Small intestine (tissue), 7 donors: ENCODE measurements around the gene SENP6. TPM values are rescaled to one million over a fixed set of nuclear protein-coding genes. Genes with fewer than 3 reads are reported as not detected.
"Not testable (repeated sequence)": the region's sequence is repeated elsewhere in the genome, so short reads cannot be mapped to it uniquely, and the experiment has no call there.

ENCODE experiments used
- DNase-seq, 2 donors: peaks; one replicate each; pipeline versions ENCODE4 v3.0.0 to v3.0.0-alpha.2; 2013
- FAIRE-seq: peaks from 2 replicates; lab custom pipeline; 2012; peaks lifted over from hg19 to GRCh38; lab: Jason Lieb, UNC
- H3K27ac ChIP-seq, 3 donors: one replicate each; pipeline ENCODE4 v1.5.1; 2013; ENCODE audit warnings: low read length in 2 of 3, mild to moderate bottlenecking in 2 of 3, control low read depth in 1 of 3, inconsistent platforms in 1 of 3, low read depth in 1 of 3, moderate library complexity in 1 of 3
- H3K27me3 ChIP-seq, 3 donors: one replicate each; pipeline ENCODE4 v1.6.1; 2013; ENCODE audit warnings: low read length in 3 of 3, inconsistent platforms in 1 of 3; ENCODE audit not compliant: control insufficient read depth in 3 of 3, insufficient read depth in 3 of 3
- H3K36me3 ChIP-seq, 3 donors: one replicate each; pipeline ENCODE4 v1.6.1; 2013; ENCODE audit warnings: low read length in 3 of 3, inconsistent platforms in 1 of 3, low read depth in 1 of 3, mild to moderate bottlenecking in 1 of 3, moderate library complexity in 1 of 3; ENCODE audit not compliant: control insufficient read depth in 3 of 3, insufficient read depth in 2 of 3
- H3K4me1 ChIP-seq, 3 donors: one replicate each; pipeline ENCODE4 v1.6.1; 2013; ENCODE audit warnings: low read length in 2 of 3, inconsistent platforms in 1 of 3, low read depth in 1 of 3, mild to moderate bottlenecking in 1 of 3, moderate library complexity in 1 of 3; ENCODE audit not compliant: control insufficient read depth in 3 of 3, insufficient read depth in 2 of 3
- H3K4me3 ChIP-seq, 3 donors: one replicate each; pipeline ENCODE4 v1.5.1; 2013; ENCODE audit warnings: low read length in 3 of 3, control low read depth in 1 of 3, inconsistent platforms in 1 of 3, low read depth in 1 of 3, mild to moderate bottlenecking in 1 of 3, moderate library complexity in 1 of 3
- H3K9me3 ChIP-seq, 2 donors: one replicate each; pipeline ENCODE4 v1.6.1; 2013; ENCODE audit warnings: low read depth in 1 of 2, low read length in 1 of 2; ENCODE audit not compliant: control insufficient read depth in 2 of 2, insufficient read depth in 1 of 2
- WGBS, 3 donors: extraction: QIAGEN DNeasy Blood & Tissue Kit; methylation state at CpG; one replicate each; pipeline ENCODE4 v1.1.7; 2013; 5-methylcytosine and 5-hydroxymethylcytosine counted together
- polyA plus RNA-seq, 4 donors: library from polyadenylated mRNA; stranded (reverse) in 3 of 4; unstranded in 1 of 4; fragments of 200-250 nt in 3 of 4; fragments of 120-200 nt in 1 of 4; gene quantifications; one replicate each; pipeline versions ENCODE4 v1.2.1 to v1.2.3, GENCODE V29; 2013
- donor health status: healthy with polysubstance abuse.
- donor health status: control.
- donor health status: control.
- donor health status: Bipolar disorder and iron deficiency.
- donor health status: healthy.

Gene SENP6
- polyA plus RNA-seq, 4 donors, result 25.3 to 87.2 (median 27.4) TPM

DNA sequence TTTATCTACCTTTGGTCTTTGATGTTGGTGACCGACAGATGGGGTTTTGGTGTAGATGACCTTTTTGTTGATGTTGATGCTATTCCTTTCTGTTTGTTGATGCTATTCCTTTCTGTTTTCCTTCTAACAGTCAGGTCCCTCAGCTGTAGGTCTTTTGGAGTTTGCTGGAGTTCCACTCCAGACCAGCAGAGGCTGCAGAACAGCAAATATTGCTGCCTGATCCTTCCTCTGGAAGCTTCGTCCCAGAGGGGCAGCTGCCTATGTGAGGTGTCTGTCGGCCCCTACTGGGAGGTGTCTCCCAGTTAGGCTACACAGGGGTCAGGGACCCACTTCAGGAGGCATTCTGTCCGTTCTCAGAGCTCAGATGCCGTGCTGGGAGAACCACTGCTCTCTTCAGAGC, 85.9 kb downstream of the SENP6 start:
- not testable (repeated sequence) for H3K9me3 ChIP-seq, H3K27me3 ChIP-seq, DNase-seq, H3K4me1 ChIP-seq, H3K4me3 ChIP-seq, H3K27ac ChIP-seq, FAIRE-seq
- H3K36me3 ChIP-seq, result peaks cover 0 to 20% (median 5%) of the 10 kb centered on the region in 3 donors
- 93 to 100% (median 99%) methylated on average over 5 of the region's 5 CpGs for WGBS, 3 donors

DNA sequence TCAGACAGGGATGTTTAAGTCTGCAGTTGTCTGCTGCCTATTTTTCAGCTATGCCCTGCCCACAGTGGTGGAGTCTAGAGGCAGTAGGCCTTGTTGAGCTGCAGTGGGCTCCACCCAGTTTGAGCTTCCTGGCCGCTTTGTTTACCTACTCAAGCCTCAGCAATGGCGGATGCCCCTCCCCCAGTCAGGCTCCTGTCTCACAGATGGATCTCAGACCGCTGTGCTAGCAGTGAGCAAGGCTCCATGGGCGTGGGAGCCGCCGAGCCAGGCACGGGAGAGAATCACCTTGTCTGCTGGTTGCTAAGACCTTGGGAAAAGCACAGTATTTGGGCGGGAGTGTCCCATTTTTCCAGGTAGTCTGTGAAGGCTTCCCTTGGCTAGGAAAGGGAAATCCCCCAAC, 86.3 kb downstream of the SENP6 start:
- not testable (repeated sequence) for DNase-seq, H3K27me3 ChIP-seq, H3K27ac ChIP-seq, H3K4me3 ChIP-seq, FAIRE-seq, H3K9me3 ChIP-seq, H3K4me1 ChIP-seq
- WGBS, 3 donors, result 91 to 94% (median 94%) methylated on average over 8 of the region's 8 CpGs
- H3K36me3 ChIP-seq, result peaks cover 0 to 24% (median 5%) of the 10 kb centered on the region in 3 donors

DNA sequence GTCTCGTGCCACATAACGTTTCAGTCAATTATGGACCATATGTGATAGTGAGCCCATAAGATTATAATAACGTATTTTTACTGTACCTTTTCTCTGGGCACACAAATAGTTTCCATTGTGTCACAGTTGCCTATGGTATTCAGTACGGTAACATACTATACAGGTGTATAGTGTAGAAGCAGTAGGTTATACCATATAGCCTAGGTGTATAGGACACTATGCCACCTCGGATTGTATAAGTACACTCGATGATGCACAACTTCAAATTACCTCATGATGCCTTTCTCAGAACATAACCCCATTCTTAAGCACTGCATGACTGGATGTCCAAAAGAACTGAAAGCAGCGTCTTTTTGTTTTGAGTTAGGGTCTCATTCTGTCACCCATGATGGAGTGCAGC, 87.9 kb downstream of the SENP6 start:
- no peak overlapping the region for H3K4me3 ChIP-seq
- no peaks in the 10 kb centered on the region for H3K27me3 ChIP-seq
- 83 to 93% (median 88%) methylated on average over 7 of the region's 7 CpGs for WGBS, 3 donors
- FAIRE-seq (no peak), DNase-seq (no peak)
- H3K9me3 ChIP-seq, result no peaks in the 10 kb centered on the region
- no peak overlapping the region for H3K27ac ChIP-seq
- H3K36me3 ChIP-seq, result peaks cover 0 to 30% (median 5%) of the 10 kb centered on the region in 3 donors
- H3K4me1 ChIP-seq, result no peaks in the 10 kb centered on the region

DNA sequence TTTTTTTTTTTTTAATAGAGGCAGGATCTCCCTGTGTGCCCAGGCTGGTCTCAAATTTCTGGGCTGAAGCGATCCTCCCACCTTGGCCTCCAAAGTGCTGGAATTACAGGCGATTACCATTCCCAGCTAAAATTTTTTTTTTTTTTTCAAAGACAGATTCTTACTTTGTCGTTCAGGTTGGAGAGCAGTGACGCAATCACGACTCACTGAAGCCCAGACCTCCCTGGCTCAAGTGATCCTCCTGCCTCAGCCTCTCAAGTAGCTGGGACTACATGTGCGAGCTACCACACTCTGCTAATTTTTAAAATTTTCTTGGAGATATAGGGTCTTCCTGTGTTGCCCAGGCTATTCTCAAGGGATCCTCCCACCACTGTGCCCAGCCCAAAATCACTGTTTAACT, 89.3 kb downstream of the SENP6 start:
- Histone ChIP-seq H3K4me3 (no peak overlapping the region), H3K27ac (no peak overlapping the region), H3K36me3 (peaks cover 0 to 33% (median 5%) of the 10 kb centered on the region in 3 donors), H3K9me3 (no peaks in the 10 kb centered on the region), H3K4me1 (no peaks in the 10 kb centered on the region), H3K27me3 (no peaks in the 10 kb centered on the region)
- 94 to 97% (median 96%) methylated on average over 6 of the region's 6 CpGs for WGBS, 3 donors
- DNase-seq, result no peak
- FAIRE-seq, result no peak

DNA sequence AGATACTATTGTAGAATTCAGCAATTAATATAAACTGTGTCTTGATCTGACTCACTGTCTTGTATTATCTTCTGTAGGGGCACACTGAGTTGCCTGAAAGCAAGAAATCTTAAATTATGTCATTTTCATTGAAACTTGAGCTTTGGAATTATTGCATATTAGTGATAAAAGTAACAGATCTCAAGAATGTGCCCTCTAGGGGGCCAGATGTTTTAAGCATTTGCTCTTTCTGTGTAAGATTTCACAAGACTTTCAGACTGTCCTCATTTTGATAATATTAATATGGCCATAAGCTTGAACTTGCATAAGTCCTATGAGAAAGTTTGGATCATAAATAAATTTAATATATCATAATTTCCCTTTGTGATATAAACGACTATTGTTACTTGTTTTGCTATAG, 91.9 kb downstream of the SENP6 start:
- FAIRE-seq (no peak), DNase-seq (peak in 1 of 2 donors; percentile 11)
- 53 to 75% (median 55%) methylated on average over 1 of the region's 1 CpG for WGBS, 3 donors
- H3K9me3 ChIP-seq, result no peaks in the 10 kb centered on the region
- H3K36me3 ChIP-seq, result peaks cover 0 to 31% (median 10%) of the 10 kb centered on the region in 3 donors
- no peaks in the 10 kb centered on the region for H3K4me1 ChIP-seq
- H3K27me3 ChIP-seq, result no peaks in the 10 kb centered on the region
- H3K27ac ChIP-seq, result no peak overlapping the region
- H3K4me3 ChIP-seq, result no peak overlapping the region

DNA sequence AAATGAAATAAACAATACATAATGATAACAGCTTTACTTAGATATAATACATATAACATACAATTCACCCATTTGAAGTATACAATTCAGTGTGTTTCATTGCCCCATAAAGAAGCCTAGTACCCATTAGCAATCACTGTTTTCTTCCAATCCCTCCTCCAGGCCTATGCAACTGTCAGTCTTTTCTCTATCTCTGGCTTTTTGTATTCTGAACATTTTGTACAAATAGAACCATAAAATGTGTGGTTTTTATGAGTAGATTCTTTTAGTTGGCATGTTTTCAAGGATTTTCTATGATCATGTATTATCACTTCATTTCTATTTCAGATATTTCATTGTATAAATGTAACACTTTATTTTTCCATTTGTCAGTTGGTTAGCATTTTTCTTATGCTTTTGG, 92.7 kb downstream of the SENP6 start:
- no peaks in the 10 kb centered on the region for H3K4me1 ChIP-seq
- H3K27me3 ChIP-seq, result no peaks in the 10 kb centered on the region
- no peak for DNase-seq
- H3K4me3 ChIP-seq, result no peak overlapping the region
- peaks cover 0 to 31% (median 7%) of the 10 kb centered on the region in 3 donors for H3K36me3 ChIP-seq
- FAIRE-seq, result no peak
- H3K27ac ChIP-seq, result no peak overlapping the region
- H3K9me3 ChIP-seq, result no peaks in the 10 kb centered on the region

DNA sequence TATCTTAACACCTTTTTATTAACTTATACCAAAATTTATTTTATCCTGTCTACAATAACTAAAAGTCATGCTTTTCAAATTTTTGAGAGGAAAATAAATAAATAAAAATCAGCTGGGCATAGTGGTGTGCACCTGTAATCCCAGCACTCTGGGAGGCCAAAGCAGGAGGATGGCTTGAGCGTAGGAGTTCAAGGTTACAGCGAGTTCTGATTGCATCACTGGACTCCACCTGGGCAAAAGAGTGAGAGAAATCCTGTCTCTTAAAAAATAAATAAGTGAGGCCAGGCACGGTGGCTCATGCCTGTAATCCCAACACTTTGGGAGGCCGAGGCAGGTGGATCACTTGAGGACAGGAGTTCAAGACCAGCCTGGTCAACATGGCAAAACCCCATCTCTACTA, 106.7 kb downstream of the SENP6 start:
- DNase-seq, FAIRE-seq, H3K27me3 ChIP-seq, H3K27ac ChIP-seq, H3K9me3 ChIP-seq, H3K4me1 ChIP-seq, H3K4me3 ChIP-seq: not testable (repeated sequence)
- WGBS, 3 donors, result 97% methylated on average over 4 of the region's 4 CpGs
- H3K36me3 ChIP-seq, result peaks cover 0 to 40% (median 4%) of the 10 kb centered on the region in 3 donors

DNA sequence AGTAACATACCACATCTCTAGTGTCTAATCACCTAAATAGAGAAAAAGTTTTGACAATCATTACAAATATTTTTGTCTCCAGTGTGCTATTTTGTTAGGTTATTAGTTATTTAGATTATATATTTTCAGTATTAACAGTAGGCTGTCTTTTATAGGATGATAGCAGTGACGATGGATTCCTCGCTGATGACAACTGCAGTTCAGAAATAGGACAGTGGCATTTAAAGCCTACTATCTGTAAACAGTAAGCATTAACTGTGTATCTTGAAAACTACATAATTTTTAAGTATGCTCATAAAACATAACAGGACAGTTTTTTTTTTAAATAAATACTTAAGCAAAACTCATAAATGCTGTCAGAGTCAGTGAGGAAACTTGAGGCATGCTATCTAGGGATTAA, 109.5 kb downstream of the SENP6 start:
- H3K4me3 ChIP-seq, result no peak overlapping the region
- no peak overlapping the region for H3K27ac ChIP-seq
- FAIRE-seq, result no peak
- peaks cover 0 to 27% (median 10%) of the 10 kb centered on the region in 3 donors for H3K36me3 ChIP-seq
- DNase-seq, result no peak
- no peaks in the 10 kb centered on the region for H3K9me3 ChIP-seq
- no peaks in the 10 kb centered on the region for H3K4me1 ChIP-seq
- 88 to 97% (median 96%) methylated on average over 2 of the region's 2 CpGs for WGBS, 3 donors
- H3K27me3 ChIP-seq, result no peaks in the 10 kb centered on the region

DNA sequence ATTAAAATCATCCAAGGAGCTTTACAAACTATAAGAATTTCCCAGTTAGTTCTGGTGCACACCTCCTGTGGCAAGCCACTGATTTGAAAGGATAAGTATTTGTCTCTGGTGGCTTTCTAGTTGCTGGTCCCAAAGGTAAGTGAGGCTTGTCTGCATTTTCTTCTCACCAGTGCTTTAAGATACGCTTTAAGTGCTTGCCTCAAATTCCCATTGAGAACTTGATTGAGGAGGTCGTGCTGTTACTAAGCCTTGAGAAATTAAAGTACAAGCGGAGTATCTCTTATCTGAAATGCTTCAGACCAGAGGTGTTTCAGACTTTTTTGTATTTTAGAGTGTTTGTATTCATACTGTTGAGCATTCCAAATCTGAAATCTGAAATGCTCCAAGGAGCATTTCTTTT, 117.5 kb downstream of the SENP6 start:
- no peak for DNase-seq

More for the DNA sequence above, 117.5 kb downstream of the SENP6 start:
- 92 to 97% (median 96%) methylated on average over 3 of the region's 3 CpGs for WGBS, 3 donors
- FAIRE-seq, result no peak
- Histone ChIP-seq H3K9me3 (no peaks in the 10 kb centered on the region), H3K4me3 (no peak overlapping the region), H3K36me3 (peaks cover 0 to 6% (median 0%) of the 10 kb centered on the region in 3 donors), H3K27ac (no peak overlapping the region), H3K4me1 (no peaks in the 10 kb centered on the region), H3K27me3 (no peaks in the 10 kb centered on the region)
